HepG2 (cell line): ENCODE results near the gene TMEM19. TPM values are rescaled to one million over a fixed set of nuclear protein-coding genes. Genes with fewer than 3 reads are reported as not detected.

Experiments
- ATAC-seq: fragments of 200-7000 bp; cut with Tn5 transposase; 3 replicates; pipeline ENCODE4 v1.9.1; 2020; ENCODE audit warnings: mild to moderate bottlenecking, moderate library complexity
- BruUV-seq: library from RNA; stranded (reverse); fragments of 400-500 nt; replicated peaks from 2 replicates; lab custom pipeline; 2021; lab: Mats Ljungman, UMichigan
- CTCF ChIA-PET: fragments of 300-600 bp; formaldehyde crosslinking; extraction: SDS; loops from one replicate; lab custom pipeline; 2021; ENCODE audit warnings: low total read pairs, inconsistent platforms, low intra/inter-chr PET ratio; lab: Yijun Ruan, JAX
- POLR2A ChIA-PET: fragments of 350-600 bp; sonication (Branson Sonifier 250); formaldehyde crosslinking; loops from one replicate; lab custom pipeline; 2020; ENCODE audit warnings: antibody characterized with exemption, inconsistent platforms; lab: Yijun Ruan, JAX
- DNase-seq: peaks from one replicate; pipeline ENCODE4 v3.0.0-alpha.2; 2015; ENCODE audit warnings: low spot score
- FAIRE-seq: peaks from 3 replicates; lab custom pipeline; 2011; peaks lifted over from hg19 to GRCh38; lab: Jason Lieb, UNC
- H2AFZ ChIP-seq: one replicate; pipeline ENCODE4 v1.6.1; 2011; ENCODE audit warnings: low read length, inconsistent platforms
- H3K27ac ChIP-seq: fragments of 300-600 bp; 3 replicates; pipeline ENCODE4 v1.8.0; 2011; ENCODE audit warnings: mixed run types, mild to moderate bottlenecking, mixed read lengths, low read length, inconsistent platforms; ENCODE audit not compliant: insufficient read depth; ENCODE audit errors: extremely low read length
- H3K27me3 ChIP-seq, 2 experiments: fragments of 200-600 bp in 1 of 2; 2 replicates in 1 of 2; 3 replicates in 1 of 2; pipeline versions ENCODE4 v1.6.0 to v1.8.0; 2011; ENCODE audit warnings: low read length in 2 of 2, mild to moderate bottlenecking in 2 of 2, moderate library complexity in 2 of 2, inconsistent platforms in 1 of 2; ENCODE audit not compliant: insufficient read depth in 2 of 2, control insufficient read depth in 1 of 2
- H3K36me3 ChIP-seq, 2 experiments: fragments of 200-600 bp in 1 of 2; replicated peaks in 1 of 2; 2 replicates in 1 of 2; 3 replicates in 1 of 2; pipeline versions ENCODE4 v1.5.1 to v1.8.0; 2011; ENCODE audit warnings: low read length in 2 of 2, inconsistent platforms in 1 of 2; ENCODE audit not compliant: insufficient read depth in 2 of 2, control insufficient read depth in 1 of 2
- H3K4me1 ChIP-seq: 2 replicates; pipeline ENCODE4 v1.5.1; 2012; ENCODE audit warnings: low read length, inconsistent platforms; ENCODE audit not compliant: insufficient read depth
- H3K4me2 ChIP-seq: 2 replicates; pipeline ENCODE4 v1.6.0; 2011; ENCODE audit warnings: low read depth, low read length, inconsistent platforms
- H3K4me3 ChIP-seq, 3 experiments: fragments of 200-600 bp in 1 of 3; sonication (generic), shearing (Covaris generic) in 1 of 3; replicated peaks in 1 of 3; 2 replicates each; pipeline ENCODE4 v1.5.1; 2011 to 2016; ENCODE audit warnings: low read length in 3 of 3, inconsistent platforms in 2 of 3, low read depth in 2 of 3, mild to moderate bottlenecking in 2 of 3, control low read depth in 1 of 3, mixed read lengths in 1 of 3; ENCODE audit not compliant: insufficient read depth in 1 of 3
- H3K79me2 ChIP-seq: one replicate; pipeline ENCODE4 v1.6.1; 2011; ENCODE audit warnings: low read length, inconsistent platforms; ENCODE audit not compliant: insufficient read depth
- H3K9ac ChIP-seq: 2 replicates; pipeline ENCODE4 v1.6.0; 2011; ENCODE audit warnings: mild to moderate bottlenecking, low read depth, low read length, inconsistent platforms; ENCODE audit not compliant: insufficient read depth
- H3K9me3 ChIP-seq: 2 replicates; pipeline ENCODE4 v1.5.1; 2012; ENCODE audit warnings: mild to moderate bottlenecking, low read length
- H4K20me1 ChIP-seq: 2 replicates; pipeline ENCODE4 v1.6.0; 2011; ENCODE audit warnings: inconsistent platforms, mild to moderate bottlenecking, low read length, moderate library complexity; ENCODE audit not compliant: insufficient read depth
- FOXJ3 ChIP-seq: sonication (generic); formaldehyde crosslinking; IDR thresholded peaks from 2 replicates; pipeline ENCODE4 v1.4.0; 2020; ENCODE audit warnings: missing genetic modification reagents, mild to moderate bottlenecking, borderline replicate concordance
- KDM2A ChIP-seq: sonication (generic); formaldehyde crosslinking; IDR thresholded peaks from 2 replicates; pipeline ENCODE4 v1.4.0; 2020; ENCODE audit warnings: low read depth, missing genetic modification reagents, borderline replicate concordance
- MEIS1 ChIP-seq: sonication (generic); formaldehyde crosslinking; IDR thresholded peaks from 2 replicates; pipeline ENCODE4 v1.9.0; 2021; ENCODE audit warnings: mild to moderate bottlenecking, missing genetic modification reagents, moderate library complexity, borderline replicate concordance
- NFATC3 ChIP-seq: sonication (generic); formaldehyde crosslinking; IDR thresholded peaks from 2 replicates; pipeline ENCODE4 v1.5.1; 2020; ENCODE audit warnings: mild to moderate bottlenecking, missing genetic modification reagents
- NFE2 ChIP-seq: sonication (generic); formaldehyde crosslinking; IDR thresholded peaks from 2 replicates; pipeline ENCODE4 v1.4.0; 2020; ENCODE audit warnings: missing genetic modification reagents
- RAD21 ChIP-seq: fragments of 450-650 bp; formaldehyde crosslinking; IDR thresholded peaks from 2 replicates; pipeline ENCODE4 v1.5.0; 2020; ENCODE audit warnings: mild to moderate bottlenecking
- SATB2 ChIP-seq: sonication (generic); formaldehyde crosslinking; IDR thresholded peaks from 2 replicates; pipeline ENCODE4 v1.5.0; 2020; ENCODE audit warnings: missing genetic modification reagents
- SMC3 ChIP-seq: IDR thresholded peaks from 2 replicates; pipeline ENCODE4 v1.6.1; 2011; ENCODE audit warnings: low read length, improper control_type of control experiment
- SMYD3 ChIP-seq: sonication (generic); formaldehyde crosslinking; IDR thresholded peaks from 2 replicates; pipeline ENCODE4 v1.8.1; 2023; ENCODE audit warnings: mild to moderate bottlenecking, missing genetic modification reagents
- STAG1 ChIP-seq: sonication (generic); formaldehyde crosslinking; IDR thresholded peaks from 2 replicates; pipeline ENCODE4 v1.4.0; 2020; ENCODE audit warnings: missing genetic modification reagents
- ZSCAN31 ChIP-seq: sonication (generic); formaldehyde crosslinking; IDR thresholded peaks from 2 replicates; pipeline ENCODE4 v1.5.0; 2020; ENCODE audit warnings: low read depth, mild to moderate bottlenecking, missing genetic modification reagents
- WGBS: methylation state at CpG from one replicate; pipeline ENCODE4 v1.1.6; 2017; ENCODE audit warnings: low lambda C conversion rate; 5-methylcytosine and 5-hydroxymethylcytosine counted together
- in situ Hi-C: cut with HindIII; loops from 2 replicates; pipeline ENCODE4 v1.10.0; 2017; ENCODE audit warnings: low pct_unique_long_range_greater_than_20kb; ENCODE audit not compliant: extremely low pct_ligation_motif_present
- intact Hi-C: fragments of 100-400 bp; cut with micrococcal nuclease; formaldehyde crosslinking; loops from one replicate; pipeline ENCODE4 v1.10.0; 2022; ENCODE audit not compliant: unreplicated experiment
- polyA plus RNA-seq, 8 experiments: library from polyadenylated mRNA; depleted of rRNA in 3 of 8; stranded (reverse) in 7 of 8; unstranded in 1 of 8; fragments of >200 nt; fragmentation: Illumina TruSeq in 4 of 8; extraction: Trizol in 4 of 8; gene quantifications; 2 replicates each; pipeline versions ENCODE4 v1.2.1 to v1.2.3, GENCODE V29; 2011 to 2016; ENCODE audit warnings: low read depth in 4 of 8, missing spikeins in 1 of 8, mixed read lengths in 1 of 8; ENCODE audit not compliant: insufficient read depth in 1 of 8
- total RNA-seq, 5 experiments: library from RNA; depleted of rRNA; stranded (reverse); fragments of >200 nt; fragmentation: Illumina TruSeq; extraction: Trizol; gene quantifications; 2 replicates each; pipeline ENCODE4 v1.2.3, GENCODE V29; 2016; ENCODE audit warnings: low read depth in 1 of 5
- TF ChIP-seq, protein P1 (sequence below): sonication (generic); formaldehyde crosslinking; IDR thresholded peaks from 2 replicates; pipeline ENCODE4 v1.5.0; 2020; ENCODE audit warnings: mild to moderate bottlenecking, missing genetic modification reagents, moderate library complexity
- TF ChIP-seq, protein P2 (sequence below): sonication (generic); formaldehyde crosslinking; IDR thresholded peaks from 2 replicates; pipeline ENCODE4 v1.4.0; 2020; ENCODE audit warnings: mild to moderate bottlenecking, missing genetic modification reagents, borderline replicate concordance
- TF ChIP-seq, protein P3 (sequence below): sonication (generic); formaldehyde crosslinking; IDR thresholded peaks from 2 replicates; pipeline ENCODE4 v1.8.0; 2022; ENCODE audit warnings: low read depth, missing genetic modification reagents
- TF ChIP-seq, protein P4 (sequence below): sonication (generic); formaldehyde crosslinking; IDR thresholded peaks from 2 replicates; pipeline ENCODE4 v1.9.0; 2021; ENCODE audit warnings: missing genetic modification reagents, mild to moderate bottlenecking, borderline replicate concordance
- TF ChIP-seq, protein P5 (sequence below): sonication (generic); formaldehyde crosslinking; IDR thresholded peaks from 2 replicates; pipeline ENCODE4 v1.4.0; 2020; ENCODE audit warnings: low read depth, mild to moderate bottlenecking, missing genetic modification reagents

TMEM19 gene
- total and polyA plus RNA-seq, 2 of the 13 experiments (the other 11 are each of a cell fraction or from before 2014, with no cell fraction given) = 16.9 to 22.5 TPM

DNA sequence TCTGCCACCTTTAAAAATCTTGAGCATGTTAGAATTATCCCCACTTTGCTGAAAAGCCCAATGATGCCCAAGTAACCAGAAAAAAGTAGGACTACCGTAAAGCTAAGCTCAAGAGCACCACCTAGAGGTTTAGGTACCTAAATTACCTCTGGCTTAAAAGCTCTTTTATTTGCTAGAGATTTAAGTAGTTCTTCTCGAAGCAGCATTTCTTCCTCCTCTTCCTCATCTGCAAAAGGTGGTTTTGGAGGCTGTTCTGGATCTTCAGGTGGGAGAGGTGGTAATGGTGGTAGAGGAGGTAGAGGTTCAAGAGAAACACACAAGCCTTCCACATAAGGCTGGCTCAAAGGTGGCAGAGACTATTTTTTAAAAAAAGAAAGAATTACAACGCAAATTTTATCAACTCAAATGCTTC is 49.2 kb upstream of the TMEM19 start:
- in situ Hi-C loops (no loop called here), intact Hi-C loops (loop anchor here (1.0 to 10.0 kb wide), 2 partner anchors 192 to 221 kb away; no protein-coding TSS in a partner anchor)
- DNase-seq (peak; percentile 70), ATAC-seq (peak; percentile 51), FAIRE-seq (peak; percentile 89)
- Histone ChIP-seq H3K4me3 (no peak overlapping the region), H3K36me3 (peaks cover 10 to 71% of the 10 kb centered on the region in 2 experiments), H3K27ac (no peak overlapping the region), H4K20me1 (no peaks in the 10 kb centered on the region; the same call in 1 of the 2 replicates), H3K4me1 (no peaks in the 10 kb centered on the region), H3K27me3 (no peaks in the 10 kb centered on the region), H2AFZ (no peak overlapping the region), H3K9ac (no peak overlapping the region), H3K9me3 (no peaks in the 10 kb centered on the region), H3K4me2 (no peak overlapping the region), H3K79me2 (no peaks in the 10 kb centered on the region)
- no TSS peak for BruUV-seq
- POLR2A ChIA-PET = interaction anchor here (0.7 to 0.9 kb wide), 3 partner anchors 95 to 118 kb away, joined by 3 to 4 read pairs (median 4); partner anchors contain the start of gene RAB21
- CTCF ChIA-PET = interaction anchor here (1.0 to 2.2 kb wide), 2 partner anchors 110 to 221 kb away, joined by 3 to 11 read pairs; no protein-coding TSS in a partner anchor
- WGBS = 50% methylated on average over 3 of the region's 3 CpGs
- TF ChIP-seq, protein P1, sequence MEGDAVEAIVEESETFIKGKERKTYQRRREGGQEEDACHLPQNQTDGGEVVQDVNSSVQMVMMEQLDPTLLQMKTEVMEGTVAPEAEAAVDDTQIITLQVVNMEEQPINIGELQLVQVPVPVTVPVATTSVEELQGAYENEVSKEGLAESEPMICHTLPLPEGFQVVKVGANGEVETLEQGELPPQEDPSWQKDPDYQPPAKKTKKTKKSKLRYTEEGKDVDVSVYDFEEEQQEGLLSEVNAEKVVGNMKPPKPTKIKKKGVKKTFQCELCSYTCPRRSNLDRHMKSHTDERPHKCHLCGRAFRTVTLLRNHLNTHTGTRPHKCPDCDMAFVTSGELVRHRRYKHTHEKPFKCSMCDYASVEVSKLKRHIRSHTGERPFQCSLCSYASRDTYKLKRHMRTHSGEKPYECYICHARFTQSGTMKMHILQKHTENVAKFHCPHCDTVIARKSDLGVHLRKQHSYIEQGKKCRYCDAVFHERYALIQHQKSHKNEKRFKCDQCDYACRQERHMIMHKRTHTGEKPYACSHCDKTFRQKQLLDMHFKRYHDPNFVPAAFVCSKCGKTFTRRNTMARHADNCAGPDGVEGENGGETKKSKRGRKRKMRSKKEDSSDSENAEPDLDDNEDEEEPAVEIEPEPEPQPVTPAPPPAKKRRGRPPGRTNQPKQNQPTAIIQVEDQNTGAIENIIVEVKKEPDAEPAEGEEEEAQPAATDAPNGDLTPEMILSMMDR (CRISPR knock-in tag) = peak; percentile 70
- TF ChIP-seq, protein P2, sequence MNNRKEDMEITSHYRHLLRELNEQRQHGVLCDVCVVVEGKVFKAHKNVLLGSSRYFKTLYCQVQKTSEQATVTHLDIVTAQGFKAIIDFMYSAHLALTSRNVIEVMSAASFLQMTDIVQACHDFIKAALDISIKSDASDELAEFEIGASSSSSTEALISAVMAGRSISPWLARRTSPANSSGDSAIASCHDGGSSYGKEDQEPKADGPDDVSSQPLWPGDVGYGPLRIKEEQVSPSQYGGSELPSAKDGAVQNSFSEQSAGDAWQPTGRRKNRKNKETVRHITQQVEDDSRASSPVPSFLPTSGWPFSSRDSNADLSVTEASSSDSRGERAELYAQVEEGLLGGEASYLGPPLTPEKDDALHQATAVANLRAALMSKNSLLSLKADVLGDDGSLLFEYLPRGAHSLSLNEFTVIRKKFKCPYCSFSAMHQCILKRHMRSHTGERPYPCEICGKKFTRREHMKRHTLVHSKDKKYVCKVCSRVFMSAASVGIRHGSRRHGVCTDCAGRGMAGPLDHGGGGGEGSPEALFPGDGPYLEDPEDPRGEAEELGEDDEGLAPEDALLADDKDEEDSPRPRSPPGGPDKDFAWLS = no peak
- TF ChIP-seq MEIS1 (CRISPR knock-in tag) (no peak), ZSCAN31 (CRISPR knock-in tag) (no peak), SMYD3 (no peak), SMC3 (peak; percentile 14; the same call in 1 of the 2 replicates), NFE2 (CRISPR knock-in tag) (no peak), KDM2A (CRISPR knock-in tag) (no peak), STAG1 (CRISPR knock-in tag) (peak; percentile 66), RAD21 (CRISPR knock-in tag) (peak; percentile 29; the same call in 1 of the 2 replicates), SATB2 (no peak), FOXJ3 (CRISPR knock-in tag) (no peak), NFATC3 (no peak)
- TF ChIP-seq, protein P3, sequence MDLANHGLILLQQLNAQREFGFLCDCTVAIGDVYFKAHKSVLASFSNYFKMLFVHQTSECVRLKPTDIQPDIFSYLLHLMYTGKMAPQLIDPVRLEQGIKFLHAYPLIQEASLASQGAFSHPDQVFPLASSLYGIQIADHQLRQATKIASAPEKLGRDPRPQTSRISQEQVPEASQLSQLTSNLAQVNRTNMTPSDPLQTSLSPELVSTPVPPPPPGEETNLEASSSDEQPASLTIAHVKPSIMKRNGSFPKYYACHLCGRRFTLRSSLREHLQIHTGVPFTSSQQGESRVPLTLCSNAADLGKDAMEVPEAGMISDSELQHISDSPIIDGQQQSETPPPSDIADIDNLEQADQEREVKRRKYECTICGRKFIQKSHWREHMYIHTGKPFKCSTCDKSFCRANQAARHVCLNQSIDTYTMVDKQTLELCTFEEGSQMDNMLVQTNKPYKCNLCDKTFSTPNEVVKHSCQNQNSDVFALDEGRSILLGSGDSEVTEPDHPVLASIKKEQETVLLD = no peak
- TF ChIP-seq, protein P4, sequence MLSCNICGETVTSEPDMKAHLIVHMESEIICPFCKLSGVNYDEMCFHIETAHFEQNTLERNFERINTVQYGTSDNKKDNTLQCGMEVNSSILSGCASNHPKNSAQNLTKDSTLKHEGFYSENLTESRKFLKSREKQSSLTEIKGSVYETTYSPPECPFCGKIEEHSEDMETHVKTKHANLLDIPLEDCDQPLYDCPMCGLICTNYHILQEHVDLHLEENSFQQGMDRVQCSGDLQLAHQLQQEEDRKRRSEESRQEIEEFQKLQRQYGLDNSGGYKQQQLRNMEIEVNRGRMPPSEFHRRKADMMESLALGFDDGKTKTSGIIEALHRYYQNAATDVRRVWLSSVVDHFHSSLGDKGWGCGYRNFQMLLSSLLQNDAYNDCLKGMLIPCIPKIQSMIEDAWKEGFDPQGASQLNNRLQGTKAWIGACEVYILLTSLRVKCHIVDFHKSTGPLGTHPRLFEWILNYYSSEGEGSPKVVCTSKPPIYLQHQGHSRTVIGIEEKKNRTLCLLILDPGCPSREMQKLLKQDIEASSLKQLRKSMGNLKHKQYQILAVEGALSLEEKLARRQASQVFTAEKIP (CRISPR knock-in tag) = no peak
- TF ChIP-seq, protein P5, sequence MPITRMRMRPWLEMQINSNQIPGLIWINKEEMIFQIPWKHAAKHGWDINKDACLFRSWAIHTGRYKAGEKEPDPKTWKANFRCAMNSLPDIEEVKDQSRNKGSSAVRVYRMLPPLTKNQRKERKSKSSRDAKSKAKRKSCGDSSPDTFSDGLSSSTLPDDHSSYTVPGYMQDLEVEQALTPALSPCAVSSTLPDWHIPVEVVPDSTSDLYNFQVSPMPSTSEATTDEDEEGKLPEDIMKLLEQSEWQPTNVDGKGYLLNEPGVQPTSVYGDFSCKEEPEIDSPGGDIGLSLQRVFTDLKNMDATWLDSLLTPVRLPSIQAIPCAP (CRISPR knock-in tag) = no peak
